Activated T-cell treated with anti-CD3 and anti-CD28 coated beads, Interleukin-2, amount 50 U/mL, for 72 hours (primary cell): Measurements from ENCODE around the gene UBE2S. TPM values are rescaled to one million over a fixed set of nuclear protein-coding genes. Genes with fewer than 3 reads are reported as not detected.
"Not testable (repeated sequence)": the region's sequence is repeated elsewhere in the genome, so short reads cannot be mapped to it uniquely, and the experiment has no call there.

Source experiments
- ATAC-seq, 2 donors: fragments of 150-1000 bp; cut with Tn5 transposase; replicated peaks in 1 of 2; 2 replicates each; pipeline ENCODE4 v1.10.0; 2021; ENCODE audit warnings: moderate library complexity in 2 of 2, mild to moderate bottlenecking in 1 of 2
- DNase-seq, 2 donors: peaks; one replicate each; pipeline ENCODE4 v3.0.0; 2021 to 2022; ENCODE audit warnings: mixed read lengths in 1 of 2
- H3K27ac Mint-ChIP-seq: one replicate; pipeline ENCODE4 v1.8.0; 2022; ENCODE audit warnings: mild to moderate bottlenecking, moderate library complexity, mixed read lengths
- H3K27me3 Mint-ChIP-seq: one replicate; pipeline ENCODE4 v1.8.0; 2022; ENCODE audit warnings: low read depth, mixed read lengths
- H3K36me3 Mint-ChIP-seq, 2 donors: one replicate each; pipeline ENCODE4 v1.8.0; 2022; ENCODE audit warnings: mixed read lengths in 2 of 2, mild to moderate bottlenecking in 1 of 2; ENCODE audit not compliant: insufficient read depth in 2 of 2
- H3K4me1 Mint-ChIP-seq: one replicate; pipeline ENCODE4 v1.8.0; 2022; ENCODE audit warnings: low read depth, mixed read lengths
- H3K4me3 Mint-ChIP-seq, 2 donors: one replicate each; pipeline ENCODE4 v1.8.0; 2022; ENCODE audit warnings: mild to moderate bottlenecking in 2 of 2, mixed read lengths in 2 of 2, moderate library complexity in 2 of 2
- H3K9me3 Mint-ChIP-seq, 2 donors: one replicate each; pipeline ENCODE4 v1.8.0; 2022; ENCODE audit warnings: mixed read lengths in 2 of 2
- total RNA-seq, 2 donors: library from RNA; stranded (reverse); gene quantifications; one replicate each; pipeline ENCODE4 v1.2.3, GENCODE V29; 2022

Gene UBE2S
- 100 to 1,000 TPM; 192 to 223 TPM for total RNA-seq

- Mint-ChIP-seq H3K36me3 (peaks cover 18 to 28% of the 10 kb centered on the region in 2 donors), H3K4me3 (peak within 1 kb of the TSS; percentile 88 to 95), H3K4me1 (peaks cover 35% of the 10 kb centered on the region), H3K27ac (peak within 1 kb of the TSS; percentile 93)
- H3K9me3 Mint-ChIP-seq, H3K27me3 Mint-ChIP-seq, DNase-seq: not testable (repeated sequence)
- peak; percentile 69 to 71 for ATAC-seq
Observed at GRCh38 chr19:55407550-55407799, at the start of gene UBE2S. TSS of gene UBE2S (minus strand) at chr19:55407788. CDS start at chr19:55407589, 199 bp downstream.

- H3K27me3 Mint-ChIP-seq, result peaks cover 20% of the 10 kb centered on the region
- peaks cover 4 to 7% of the 10 kb centered on the region in 2 donors for H3K36me3 Mint-ChIP-seq
- peaks cover 22% of the 10 kb centered on the region for H3K4me1 Mint-ChIP-seq
- no peak for DNase-seq
- no peak for ATAC-seq
- H3K27ac Mint-ChIP-seq, result no peak overlapping the region
- no peaks in the 10 kb centered on the region for H3K9me3 Mint-ChIP-seq
- H3K4me3 Mint-ChIP-seq, result no peak overlapping the region
Observed at GRCh38 chr19:55456347-55456746, 48.8 kb upstream of the UBE2S start.

GRCh38 chr19:55455576-55456235, 48.1 kb upstream of the UBE2S start:
- no peak overlapping the region for H3K27ac Mint-ChIP-seq
- peaks cover 4 to 7% of the 10 kb centered on the region in 2 donors for H3K36me3 Mint-ChIP-seq
- no peak for DNase-seq
- ATAC-seq, result no peak
- peaks cover 20% of the 10 kb centered on the region for H3K27me3 Mint-ChIP-seq
- H3K9me3 Mint-ChIP-seq, result no peaks in the 10 kb centered on the region
- no peak overlapping the region for H3K4me3 Mint-ChIP-seq
- H3K4me1 Mint-ChIP-seq, result peaks cover 17% of the 10 kb centered on the region

- Mint-ChIP-seq H3K36me3 (peaks cover 4 to 7% of the 10 kb centered on the region in 2 donors), H3K27ac (no peak overlapping the region), H3K4me1 (peaks cover 9% of the 10 kb centered on the region), H3K27me3 (peaks cover 20% of the 10 kb centered on the region), H3K4me3 (no peak overlapping the region), H3K9me3 (no peaks in the 10 kb centered on the region)
- ATAC-seq (no peak), DNase-seq (peak; percentile 49 to 58)
Observed at GRCh38 chr19:55454787-55455243, 47.2 kb upstream of the UBE2S start.

- Mint-ChIP-seq H3K36me3 (peaks cover 4 to 7% of the 10 kb centered on the region in 2 donors), H3K4me1 (peaks cover 5% of the 10 kb centered on the region), H3K27me3 (peaks cover 20% of the 10 kb centered on the region), H3K9me3 (no peaks in the 10 kb centered on the region), H3K27ac (no peak overlapping the region), H3K4me3 (peak overlapping the region in 1 of 2 donors; percentile 59)
- ATAC-seq, result no peak
- DNase-seq, result no peak
Observed at GRCh38 chr19:55453511-55454260, 46.1 kb upstream of the UBE2S start.

GRCh38 chr19:55452749-55453346, 45.3 kb upstream of the UBE2S start:
- H3K4me1 Mint-ChIP-seq, result peaks cover 5% of the 10 kb centered on the region
- H3K36me3 Mint-ChIP-seq, result peaks cover 4 to 7% of the 10 kb centered on the region in 2 donors
- H3K27me3 Mint-ChIP-seq, result peaks cover 20% of the 10 kb centered on the region
- no peak overlapping the region for H3K27ac Mint-ChIP-seq
- ATAC-seq (peak; percentile 56), DNase-seq (peak; percentile 41 to 43)
- no peaks in the 10 kb centered on the region for H3K9me3 Mint-ChIP-seq
- peak overlapping the region in 1 of 2 donors; percentile 59 for H3K4me3 Mint-ChIP-seq

- Mint-ChIP-seq H3K27me3 (peaks cover 20% of the 10 kb centered on the region), H3K4me1 (peaks cover 5% of the 10 kb centered on the region), H3K4me3 (peak overlapping the region; percentile 80 to 81), H3K36me3 (peaks cover 4 to 7% of the 10 kb centered on the region in 2 donors), H3K27ac (no peak overlapping the region), H3K9me3 (no peaks in the 10 kb centered on the region)
- no peak for DNase-seq
- no peak for ATAC-seq
Observed at GRCh38 chr19:55451965-55452748, 44.6 kb upstream of the UBE2S start.

- H3K4me1 Mint-ChIP-seq, result peaks cover 5% of the 10 kb centered on the region
- H3K27ac Mint-ChIP-seq, result no peak overlapping the region
- DNase-seq (no peak), ATAC-seq (peak; percentile 33 to 36)
- H3K4me3 Mint-ChIP-seq, result peak overlapping the region; percentile 80 to 81
- peaks cover 4 to 7% of the 10 kb centered on the region in 2 donors for H3K36me3 Mint-ChIP-seq
- no peaks in the 10 kb centered on the region for H3K9me3 Mint-ChIP-seq
- H3K27me3 Mint-ChIP-seq, result peaks cover 20% of the 10 kb centered on the region
Observed at GRCh38 chr19:55451163-55451964, 43.8 kb upstream of the UBE2S start.

GRCh38 chr19:55449469-55449868, 41.9 kb upstream of the UBE2S start:
- Mint-ChIP-seq H3K4me1 (peaks cover 5% of the 10 kb centered on the region), H3K27ac (no peak overlapping the region), H3K27me3 (peaks cover 34% of the 10 kb centered on the region), H3K36me3 (peaks cover 2 to 7% of the 10 kb centered on the region in 2 donors), H3K9me3 (no peaks in the 10 kb centered on the region), H3K4me3 (no peak overlapping the region)
- ATAC-seq (no peak), DNase-seq (no peak)

- not testable (repeated sequence) for H3K27ac Mint-ChIP-seq
Observed at GRCh38 chr19:55448175-55448490, 40.5 kb upstream of the UBE2S start.

GRCh38 chr19:55447421-55448174, 40.0 kb upstream of the UBE2S start:
- H3K4me3 Mint-ChIP-seq, result no peak overlapping the region
- H3K27me3 Mint-ChIP-seq, result peaks cover 39% of the 10 kb centered on the region
- ATAC-seq, result peak; percentile 15 to 31
- H3K27ac Mint-ChIP-seq, result no peak overlapping the region
- H3K36me3 Mint-ChIP-seq, result peaks cover 0 to 2% of the 10 kb centered on the region in 2 donors
- H3K4me1 Mint-ChIP-seq, result peaks cover 17% of the 10 kb centered on the region
- DNase-seq, result no peak
- H3K9me3 Mint-ChIP-seq, result no peaks in the 10 kb centered on the region

More at GRCh38 chr19:55448175-55448490, 40.5 kb upstream of the UBE2S start:
- not testable (repeated sequence) for H3K9me3 Mint-ChIP-seq, DNase-seq, H3K4me3 Mint-ChIP-seq, ATAC-seq, H3K36me3 Mint-ChIP-seq
- peaks cover 13% of the 10 kb centered on the region for H3K4me1 Mint-ChIP-seq
- peaks cover 36% of the 10 kb centered on the region for H3K27me3 Mint-ChIP-seq

GRCh38 chr19:55446060-55446459, 38.5 kb upstream of the UBE2S start:
- ATAC-seq, result no peak
- H3K9me3 Mint-ChIP-seq, result no peaks in the 10 kb centered on the region
- H3K36me3 Mint-ChIP-seq, result peaks cover 3 to 5% of the 10 kb centered on the region in 2 donors
- H3K4me1 Mint-ChIP-seq, result peaks cover 21% of the 10 kb centered on the region
- no peak for DNase-seq
- no peak overlapping the region for H3K27ac Mint-ChIP-seq
- peaks cover 40% of the 10 kb centered on the region for H3K27me3 Mint-ChIP-seq
- H3K4me3 Mint-ChIP-seq, result no peak overlapping the region
